DLD1 (cell line): ENCODE results near the gene PPM1G.
"Not testable (repeated sequence)": the region's sequence is repeated elsewhere in the genome, so short reads cannot be mapped to it uniquely, and the experiment has no call there.

ENCODE experiments used
- in situ Hi-C: cut with HindIII; loops from 2 replicates; pipeline ENCODE4 v1.10.0; 2017; ENCODE audit warnings: low sequenced_read_pairs

PPM1G gene

GRCh38 chr2:27376151-27376865 lies 33.1 kb downstream of the PPM1G start:
- in situ Hi-C loops: no loop called here

GRCh38 chr2:27375513-27376099 lies 33.8 kb downstream of the PPM1G start:
- in situ Hi-C loops: no loop called here

- in situ Hi-C loops: no loop called here
These were observed 35.8 kb downstream of the PPM1G start for GRCh38 chr2:27373567-27373966.

GRCh38 chr2:27372937-27373336 lies 36.5 kb downstream of the PPM1G start:
- in situ Hi-C loops: no loop called here

- in situ Hi-C loops: no loop called here
These were observed 38.4 kb downstream of the PPM1G start for GRCh38 chr2:27370816-27371620.

- in situ Hi-C loops: no loop called here
These were observed 39.2 kb downstream of the PPM1G start, which contains the start of the genes EIF2B4 and SNX17 for GRCh38 chr2:27370026-27370815. Gene EIF2B4 (minus strand): TSS chr2:27370338. CDS start chr2:27370314, 24 bp downstream. Gene SNX17 (plus strand): TSS chr2:27370616. CDS start chr2:27370744, 128 bp downstream.

- in situ Hi-C loops: no loop called here
These were observed 39.8 kb downstream of the PPM1G start for GRCh38 chr2:27369471-27370025.

- in situ Hi-C loops: no loop called here
These were observed 45.5 kb downstream of the PPM1G start for GRCh38 chr2:27363933-27364332.

GRCh38 chr2:27362678-27363420 lies 46.5 kb downstream of the PPM1G start:
- in situ Hi-C loops: no loop called here

GRCh38 chr2:27356382-27357181 lies 52.8 kb downstream of the PPM1G start, which contains the start of gene GTF3C2:
Gene GTF3C2 (minus strand): TSS chr2:27356764. CDS start chr2:27343554, 13,210 bp downstream.
- in situ Hi-C loops: no loop called here

- in situ Hi-C loops: no loop called here
These were observed 53.4 kb downstream of the PPM1G start for GRCh38 chr2:27356056-27356381.

- in situ Hi-C loops: no loop called here
These were observed 54.8 kb downstream of the PPM1G start for GRCh38 chr2:27354597-27354927.

- in situ Hi-C loops: no loop called here
These were observed 55.4 kb downstream of the PPM1G start for GRCh38 chr2:27353762-27354596.

- in situ Hi-C loops: not testable (repeated sequence)
These were observed 56.0 kb downstream of the PPM1G start for GRCh38 chr2:27353386-27353761.

- in situ Hi-C loops: no loop called here
These were observed 57.4 kb downstream of the PPM1G start for GRCh38 chr2:27351802-27352598.

GRCh38 chr2:27350106-27350693 lies 59.2 kb downstream of the PPM1G start:
- in situ Hi-C loops: no loop called here

- in situ Hi-C loops: no loop called here
These were observed 61.8 kb downstream of the PPM1G start for GRCh38 chr2:27347641-27348040.
